ENCODE data around the gene PRR7.
A peak's percentile ranks its signal among the peaks of the same experiment; 100 is the strongest.

PRR7 gene

GRCh38 chr5:177494346-177495195, 48.0 kb downstream of the PRR7 start:
- peak overlapping the region; percentile 90 for H3K27ac ChIP-seq (ENCODE audit: low read length)
- H3K27me3 ChIP-seq (ENCODE audit: low read depth, low read length) = no peaks in the 10 kb centered on the region
- peak overlapping the region; percentile 21 to 88 for H3K4me3 ChIP-seq (ENCODE audit: low read depth in 1 of 2, low read length in 2 of 2)
- H3K36me3 ChIP-seq (ENCODE audit: control insufficient read depth in 1 of 2, insufficient read depth in 2 of 2, low read length in 2 of 2) = peaks cover 8 to 46% of the 10 kb centered on the region in 2 donors
- H3K9me3 ChIP-seq (ENCODE audit: control insufficient read depth in 1 of 2, low read length in 2 of 2) = no peaks in the 10 kb centered on the region
- H3K4me1 ChIP-seq (ENCODE audit: control insufficient read depth in 1 of 2, insufficient read depth in 2 of 2, low read length in 2 of 2) = peaks cover 19 to 76% of the 10 kb centered on the region in 2 donors

GRCh38 chr5:177495243-177496060, 48.8 kb downstream of the PRR7 start:
- Histone ChIP-seq H3K27ac (ENCODE audit: low read length) (peak overlapping the region; percentile 90), H3K4me1 (ENCODE audit: control insufficient read depth in 1 of 2, insufficient read depth in 2 of 2, low read length in 2 of 2) (peaks cover 19 to 69% of the 10 kb centered on the region in 2 donors), H3K4me3 (ENCODE audit: low read depth in 1 of 2, low read length in 2 of 2) (peak overlapping the region; percentile 62 to 88)

GRCh38 chr5:177496070-177496726, 49.6 kb downstream of the PRR7 start:
- H3K4me1 ChIP-seq (ENCODE audit: control insufficient read depth in 1 of 2, insufficient read depth in 2 of 2, low read length in 2 of 2) = peaks cover 23 to 69% of the 10 kb centered on the region in 2 donors
- H3K27me3 ChIP-seq (ENCODE audit: low read depth, low read length) = no peaks in the 10 kb centered on the region
- H3K4me3 ChIP-seq (ENCODE audit: low read depth in 1 of 2, low read length in 2 of 2) = peak overlapping the region; percentile 62 to 88
- peak overlapping the region; percentile 90 for H3K27ac ChIP-seq (ENCODE audit: low read length)
- H3K36me3 ChIP-seq (ENCODE audit: control insufficient read depth in 1 of 2, insufficient read depth in 2 of 2, low read length in 2 of 2) = peaks cover 4 to 30% of the 10 kb centered on the region in 2 donors
- no peaks in the 10 kb centered on the region for H3K9me3 ChIP-seq (ENCODE audit: control insufficient read depth in 1 of 2, low read length in 2 of 2)

More at GRCh38 chr5:177495243-177496060, 48.8 kb downstream of the PRR7 start:
- Histone ChIP-seq H3K36me3 (ENCODE audit: control insufficient read depth in 1 of 2, insufficient read depth in 2 of 2, low read length in 2 of 2) (peaks cover 4 to 38% of the 10 kb centered on the region in 2 donors), H3K9me3 (ENCODE audit: control insufficient read depth in 1 of 2, low read length in 2 of 2) (no peaks in the 10 kb centered on the region), H3K27me3 (ENCODE audit: low read depth, low read length) (no peaks in the 10 kb centered on the region)

GRCh38 chr5:177496727-177497291, 50.2 kb downstream of the PRR7 start:
- H3K4me3 ChIP-seq (ENCODE audit: low read depth in 1 of 2, low read length in 2 of 2) = peak overlapping the region; percentile 62 to 88
- no peaks in the 10 kb centered on the region for H3K27me3 ChIP-seq (ENCODE audit: low read depth, low read length)
- H3K4me1 ChIP-seq (ENCODE audit: control insufficient read depth in 1 of 2, insufficient read depth in 2 of 2, low read length in 2 of 2) = peaks cover 23 to 67% of the 10 kb centered on the region in 2 donors
- peak overlapping the region; percentile 90 for H3K27ac ChIP-seq (ENCODE audit: low read length)
- H3K9me3 ChIP-seq (ENCODE audit: control insufficient read depth in 1 of 2, low read length in 2 of 2) = no peaks in the 10 kb centered on the region
- H3K36me3 ChIP-seq (ENCODE audit: control insufficient read depth in 1 of 2, insufficient read depth in 2 of 2, low read length in 2 of 2) = peaks cover 4 to 27% of the 10 kb centered on the region in 2 donors

GRCh38 chr5:177497292-177498012, 50.8 kb downstream of the PRR7 start, which contains the start of gene PDLIM7:
Gene PDLIM7, minus strand, starts transcription at chr5:177497604. Its CDS starts 1,092 bp downstream, at chr5:177496512.
- peaks cover 22 to 61% of the 10 kb centered on the region in 2 donors for H3K4me1 ChIP-seq (ENCODE audit: control insufficient read depth in 1 of 2, insufficient read depth in 2 of 2, low read length in 2 of 2)
- no peaks in the 10 kb centered on the region for H3K27me3 ChIP-seq (ENCODE audit: low read depth, low read length)
- peaks cover 4 to 21% of the 10 kb centered on the region in 2 donors for H3K36me3 ChIP-seq (ENCODE audit: control insufficient read depth in 1 of 2, insufficient read depth in 2 of 2, low read length in 2 of 2)
- H3K9me3 ChIP-seq (ENCODE audit: control insufficient read depth in 1 of 2, low read length in 2 of 2) = no peaks in the 10 kb centered on the region
- H3K27ac ChIP-seq (ENCODE audit: low read length) = peak within 1 kb of the TSS; percentile 90
- peak within 1 kb of the TSS; percentile 62 to 88 for H3K4me3 ChIP-seq (ENCODE audit: low read depth in 1 of 2, low read length in 2 of 2)

- peaks cover 15 to 53% of the 10 kb centered on the region in 2 donors for H3K4me1 ChIP-seq (ENCODE audit: control insufficient read depth in 1 of 2, insufficient read depth in 2 of 2, low read length in 2 of 2)
Observed at GRCh38 chr5:177498013-177498787, 51.6 kb downstream of the PRR7 start.

GRCh38 chr5:177499842-177500241, 53.2 kb downstream of the PRR7 start:
- no peaks in the 10 kb centered on the region for H3K9me3 ChIP-seq (ENCODE audit: control insufficient read depth in 1 of 2, low read length in 2 of 2)
- H3K4me3 ChIP-seq (ENCODE audit: low read depth in 1 of 2, low read length in 2 of 2) = no peak overlapping the region
- H3K4me1 ChIP-seq (ENCODE audit: control insufficient read depth in 1 of 2, insufficient read depth in 2 of 2, low read length in 2 of 2) = peaks cover 4 to 37% of the 10 kb centered on the region in 2 donors
- peaks cover 0 to 16% of the 10 kb centered on the region in 2 donors for H3K36me3 ChIP-seq (ENCODE audit: control insufficient read depth in 1 of 2, insufficient read depth in 2 of 2, low read length in 2 of 2)
- H3K27ac ChIP-seq (ENCODE audit: low read length) = no peak overlapping the region
- no peaks in the 10 kb centered on the region for H3K27me3 ChIP-seq (ENCODE audit: low read depth, low read length)

More at GRCh38 chr5:177498013-177498787, 51.6 kb downstream of the PRR7 start:
- Histone ChIP-seq H3K36me3 (ENCODE audit: control insufficient read depth in 1 of 2, insufficient read depth in 2 of 2, low read length in 2 of 2) (peaks cover 4 to 19% of the 10 kb centered on the region in 2 donors), H3K27ac (ENCODE audit: low read length) (peak overlapping the region; percentile 39), H3K4me3 (ENCODE audit: low read depth in 1 of 2, low read length in 2 of 2) (peak overlapping the region; percentile 62 to 88), H3K27me3 (ENCODE audit: low read depth, low read length) (no peaks in the 10 kb centered on the region), H3K9me3 (ENCODE audit: control insufficient read depth in 1 of 2, low read length in 2 of 2) (no peaks in the 10 kb centered on the region)

GRCh38 chr5:177500685-177501522, 54.3 kb downstream of the PRR7 start:
- Histone ChIP-seq H3K27ac (ENCODE audit: low read length) (no peak overlapping the region), H3K9me3 (ENCODE audit: control insufficient read depth in 1 of 2, low read length in 2 of 2) (no peaks in the 10 kb centered on the region), H3K4me3 (ENCODE audit: low read depth in 1 of 2, low read length in 2 of 2) (no peak overlapping the region), H3K4me1 (ENCODE audit: control insufficient read depth in 1 of 2, insufficient read depth in 2 of 2, low read length in 2 of 2) (peaks cover 4 to 27% of the 10 kb centered on the region in 2 donors), H3K27me3 (ENCODE audit: low read depth, low read length) (no peaks in the 10 kb centered on the region), H3K36me3 (ENCODE audit: control insufficient read depth in 1 of 2, insufficient read depth in 2 of 2, low read length in 2 of 2) (peaks cover 0 to 9% of the 10 kb centered on the region in 2 donors)
